Measurements from ENCODE around the gene RHOB. TPM values are rescaled to one million over a fixed set of nuclear protein-coding genes. Genes with fewer than 3 reads are reported as not detected.
"Not testable (repeated sequence)": the region's sequence is repeated elsewhere in the genome, so short reads cannot be mapped to it uniquely, and the experiment has no call there.

RHOB gene
- total and polyA plus RNA-seq, 2 of the 13 experiments (the other 11 are each of a cell fraction or from before 2014, with no cell fraction given), result 192 to 268 TPM

DNA sequence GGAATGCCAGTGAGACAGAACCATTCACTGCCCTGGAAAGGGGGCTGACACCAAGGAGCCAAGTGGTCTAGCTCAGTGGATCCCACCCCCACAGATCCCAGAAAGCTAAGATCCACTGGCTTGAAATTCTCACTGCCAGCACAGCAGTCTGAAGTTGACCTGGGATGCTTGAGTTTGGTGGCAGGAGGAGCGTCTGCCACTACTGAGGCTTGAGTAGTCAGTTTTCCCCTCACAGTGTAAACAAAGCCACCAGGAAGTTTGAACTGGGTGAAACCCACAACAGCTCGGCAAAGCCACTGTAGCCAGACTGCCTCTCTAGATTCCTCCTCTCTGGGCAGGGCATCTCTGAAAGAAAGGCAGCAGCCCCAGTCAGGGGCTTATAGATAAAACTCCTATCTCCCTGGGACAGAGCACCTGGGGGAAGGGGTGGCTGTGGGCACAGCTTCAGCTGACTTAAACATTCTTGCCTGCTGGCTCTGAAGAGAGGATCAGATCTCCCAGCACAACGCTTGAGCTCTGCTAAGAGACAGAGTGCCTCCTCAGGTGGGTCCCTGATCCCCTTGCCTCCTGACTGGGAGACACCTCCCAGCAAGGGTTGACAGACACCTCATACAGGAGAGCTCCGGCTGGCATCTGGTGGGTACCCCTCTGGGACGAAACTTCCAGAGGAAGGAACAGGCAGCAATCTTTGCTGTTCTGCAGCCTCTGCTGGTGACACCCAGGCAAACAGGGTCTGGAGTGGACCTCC lies 12.0 kb downstream of the RHOB start:
- H3K4me3 ChIP-seq (replicated peaks in 1 of 3; ENCODE audit: insufficient read depth in 1 of 3, low read depth in 2 of 3, low read length in 3 of 3); ATAC-seq; H3K79me2 ChIP-seq (ENCODE audit: insufficient read depth, low read length); H4K20me1 ChIP-seq (ENCODE audit: insufficient read depth, low read length); H3K27ac ChIP-seq (ENCODE audit: extremely low read length, insufficient read depth, low read length); DNase-seq (ENCODE audit: low spot score); H3K27me3 ChIP-seq (ENCODE audit: control insufficient read depth in 1 of 2, insufficient read depth in 2 of 2, low read length in 2 of 2); H3K9ac ChIP-seq (ENCODE audit: insufficient read depth, low read depth, low read length); H3K36me3 ChIP-seq (replicated peaks in 1 of 2; ENCODE audit: control insufficient read depth in 1 of 2, insufficient read depth in 2 of 2, low read length in 2 of 2); FAIRE-seq; in situ Hi-C loops (cut with HindIII; ENCODE audit: extremely low pct_ligation_motif_present, low pct_unique_long_range_greater_than_20kb); H3K9me3 ChIP-seq (ENCODE audit: low read length); H2AFZ ChIP-seq (ENCODE audit: low read length); CTCF ChIA-PET (ENCODE audit: low intra/inter-chr PET ratio, low total read pairs); BruUV-seq (replicated peaks); TF ChIP-seq FOXA1 (IDR thresholded peaks at IDR 0.05): not testable (repeated sequence)
- peak overlapping the region; percentile 42; the same call in 1 of the 2 replicates for H3K4me2 ChIP-seq (ENCODE audit: low read depth, low read length)
- peaks cover 36% of the 10 kb centered on the region for H3K4me1 ChIP-seq (ENCODE audit: insufficient read depth, low read length)
- 31% methylated on average over 5 of the region's 5 CpGs for WGBS (ENCODE audit: low lambda C conversion rate)
- POLR2A ChIA-PET, result interaction anchor here (1.1 to 18.3 kb wide), 3 partner anchors 10 to 129 kb away, joined by 4 to 1537 read pairs (median 95); partner anchors contain the start of gene RHOB
- TF ChIP-seq SALL1 (CRISPR knock-in tag; IDR thresholded peaks at IDR 0.05) (0 out of 2 replicates have a peak, but pooled peaks have one; percentile 31), ELF1 (CRISPR knock-in tag; IDR thresholded peaks at IDR 0.05) (peak; percentile 41; the same call in 1 of the 2 replicates), FOXK1 (CRISPR knock-in tag; IDR thresholded peaks at IDR 0.05; ENCODE audit: borderline replicate concordance, low read depth) (0 out of 2 replicates have a peak, but pooled peaks have one; percentile 13), FOXA3 (CRISPR knock-in tag; IDR thresholded peaks at IDR 0.05) (peak; percentile 78), ELF3 (CRISPR knock-in tag; IDR thresholded peaks at IDR 0.05) (peak; percentile 86), FOXA1 (CRISPR knock-in tag; IDR thresholded peaks at IDR 0.05) (peak; percentile 71; the same call in 1 of the 2 replicates), NRL (CRISPR knock-in tag; IDR thresholded peaks at IDR 0.05; ENCODE audit: borderline replicate concordance) (0 out of 2 replicates have a peak, but pooled peaks have one; percentile 43), FOSL2 (CRISPR knock-in tag; IDR thresholded peaks at IDR 0.05) (0 out of 2 replicates have a peak, but pooled peaks have one; percentile 7)
- TF ChIP-seq, protein P1, sequence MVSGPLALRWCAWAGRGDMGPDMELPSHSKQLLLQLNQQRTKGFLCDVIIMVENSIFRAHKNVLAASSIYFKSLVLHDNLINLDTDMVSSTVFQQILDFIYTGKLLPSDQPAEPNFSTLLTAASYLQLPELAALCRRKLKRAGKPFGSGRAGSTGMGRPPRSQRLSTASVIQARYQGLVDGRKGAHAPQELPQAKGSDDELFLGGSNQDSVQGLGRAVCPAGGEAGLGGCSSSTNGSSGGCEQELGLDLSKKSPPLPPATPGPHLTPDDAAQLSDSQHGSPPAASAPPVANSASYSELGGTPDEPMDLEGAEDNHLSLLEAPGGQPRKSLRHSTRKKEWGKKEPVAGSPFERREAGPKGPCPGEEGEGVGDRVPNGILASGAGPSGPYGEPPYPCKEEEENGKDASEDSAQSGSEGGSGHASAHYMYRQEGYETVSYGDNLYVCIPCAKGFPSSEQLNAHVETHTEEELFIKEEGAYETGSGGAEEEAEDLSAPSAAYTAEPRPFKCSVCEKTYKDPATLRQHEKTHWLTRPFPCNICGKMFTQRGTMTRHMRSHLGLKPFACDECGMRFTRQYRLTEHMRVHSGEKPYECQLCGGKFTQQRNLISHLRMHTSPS (CRISPR knock-in tag; IDR thresholded peaks at IDR 0.05; ENCODE audit: low read depth), result 0 out of 2 replicates have a peak, but pooled peaks have one; percentile 29
- TF ChIP-seq, protein P2, sequence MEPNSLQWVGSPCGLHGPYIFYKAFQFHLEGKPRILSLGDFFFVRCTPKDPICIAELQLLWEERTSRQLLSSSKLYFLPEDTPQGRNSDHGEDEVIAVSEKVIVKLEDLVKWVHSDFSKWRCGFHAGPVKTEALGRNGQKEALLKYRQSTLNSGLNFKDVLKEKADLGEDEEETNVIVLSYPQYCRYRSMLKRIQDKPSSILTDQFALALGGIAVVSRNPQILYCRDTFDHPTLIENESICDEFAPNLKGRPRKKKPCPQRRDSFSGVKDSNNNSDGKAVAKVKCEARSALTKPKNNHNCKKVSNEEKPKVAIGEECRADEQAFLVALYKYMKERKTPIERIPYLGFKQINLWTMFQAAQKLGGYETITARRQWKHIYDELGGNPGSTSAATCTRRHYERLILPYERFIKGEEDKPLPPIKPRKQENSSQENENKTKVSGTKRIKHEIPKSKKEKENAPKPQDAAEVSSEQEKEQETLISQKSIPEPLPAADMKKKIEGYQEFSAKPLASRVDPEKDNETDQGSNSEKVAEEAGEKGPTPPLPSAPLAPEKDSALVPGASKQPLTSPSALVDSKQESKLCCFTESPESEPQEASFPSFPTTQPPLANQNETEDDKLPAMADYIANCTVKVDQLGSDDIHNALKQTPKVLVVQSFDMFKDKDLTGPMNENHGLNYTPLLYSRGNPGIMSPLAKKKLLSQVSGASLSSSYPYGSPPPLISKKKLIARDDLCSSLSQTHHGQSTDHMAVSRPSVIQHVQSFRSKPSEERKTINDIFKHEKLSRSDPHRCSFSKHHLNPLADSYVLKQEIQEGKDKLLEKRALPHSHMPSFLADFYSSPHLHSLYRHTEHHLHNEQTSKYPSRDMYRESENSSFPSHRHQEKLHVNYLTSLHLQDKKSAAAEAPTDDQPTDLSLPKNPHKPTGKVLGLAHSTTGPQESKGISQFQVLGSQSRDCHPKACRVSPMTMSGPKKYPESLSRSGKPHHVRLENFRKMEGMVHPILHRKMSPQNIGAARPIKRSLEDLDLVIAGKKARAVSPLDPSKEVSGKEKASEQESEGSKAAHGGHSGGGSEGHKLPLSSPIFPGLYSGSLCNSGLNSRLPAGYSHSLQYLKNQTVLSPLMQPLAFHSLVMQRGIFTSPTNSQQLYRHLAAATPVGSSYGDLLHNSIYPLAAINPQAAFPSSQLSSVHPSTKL (CRISPR knock-in tag; IDR thresholded peaks at IDR 0.05), result peak; percentile 22; the same call in 1 of the 2 replicates
- intact Hi-C loops (cut with micrococcal nuclease; ENCODE audit: unreplicated experiment), result loop anchor here (1.0 kb wide), 1 partner anchor 47 kb away; no protein-coding TSS in a partner anchor
